UCSD-AML1 (cell line): Measurements from ENCODE around the gene FAAP100.

Experiments
- DNase-seq: peaks from one replicate; lab custom pipeline; 2025; ENCODE audit not compliant: unreplicated experiment; lab: John Stamatoyannopoulos, UW

Gene FAAP100

DNA sequence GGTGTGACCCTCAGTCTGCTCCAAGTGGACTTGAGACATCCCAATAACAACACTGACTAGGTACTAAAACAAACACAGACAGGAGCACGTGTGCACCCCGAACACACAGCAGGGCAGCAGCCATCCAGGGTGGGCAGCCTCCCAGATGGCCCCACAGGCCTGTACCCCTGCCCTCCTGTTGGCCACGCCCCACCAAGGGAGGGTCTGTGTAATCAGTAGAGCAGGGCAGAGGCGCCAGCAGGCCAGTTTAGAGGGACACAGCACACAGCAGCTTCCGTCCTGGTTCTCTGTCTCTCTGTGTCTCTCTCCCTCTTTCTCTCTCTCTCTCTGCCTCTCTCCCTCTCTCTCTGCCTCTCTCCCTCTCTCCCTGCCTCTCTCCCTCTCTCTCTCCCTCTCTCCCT is 61.0 kb downstream of the FAAP100 start:
- DNase-seq = no peak

DNA sequence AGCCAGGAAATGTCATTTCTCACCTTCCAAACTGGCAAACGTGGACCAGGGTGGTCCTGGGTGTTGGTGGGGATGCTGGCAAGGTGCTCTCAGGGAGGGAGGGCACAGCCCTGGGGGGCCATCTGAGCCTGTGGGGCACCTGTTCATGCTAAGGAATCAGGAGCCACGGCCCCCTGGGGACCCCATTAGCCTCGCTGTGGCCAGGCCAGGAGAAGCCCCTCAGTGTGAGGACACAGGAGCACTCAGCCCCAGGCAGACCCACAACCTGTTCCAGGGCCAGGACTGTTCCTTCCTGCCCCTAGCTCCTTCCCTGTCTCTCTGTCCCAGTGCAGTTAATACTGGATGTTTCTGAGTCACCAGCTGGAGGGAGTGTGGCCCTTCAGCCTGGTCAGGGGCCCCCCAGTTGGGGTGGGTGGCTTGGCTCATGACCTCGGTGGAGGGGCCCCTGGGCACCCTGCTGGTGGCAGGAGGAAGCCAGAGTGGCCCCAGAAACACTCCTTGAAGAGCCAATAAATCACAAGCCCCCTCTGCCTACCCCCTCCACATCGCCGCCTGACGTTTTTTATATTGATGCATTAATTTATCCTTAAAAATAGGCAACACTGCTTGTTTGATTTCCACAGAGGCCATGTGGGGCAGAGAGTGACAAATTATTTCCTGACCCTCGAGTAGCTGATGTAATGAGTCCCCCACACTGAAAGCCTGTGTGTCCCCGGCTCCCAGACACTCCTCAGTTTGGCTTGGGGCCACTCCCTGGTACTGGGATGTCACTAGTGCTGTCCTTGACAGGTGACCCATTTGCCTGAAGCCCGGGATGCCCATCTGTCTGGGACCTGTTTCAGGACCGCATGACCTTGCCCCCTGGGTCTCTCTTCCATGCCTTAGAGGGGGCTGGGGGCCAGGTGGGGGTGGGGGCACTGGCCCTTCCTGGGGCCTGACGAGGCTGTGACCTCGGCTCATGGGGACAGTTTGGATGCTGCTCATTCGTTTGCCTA is 61.9 kb downstream of the FAAP100 start:
- DNase-seq = no peak
